DMS53 treated with DMSO at 0.1 percent for 48 hours (cell line): ENCODE data around the gene MAST4.
A peak's percentile ranks its signal among the peaks of the same experiment; 100 is the strongest.

Source experiments
- DNase-seq: peaks from one replicate; lab custom pipeline; 2025; ENCODE audit not compliant: unreplicated experiment; lab: John Stamatoyannopoulos, UW

The MAST4 gene

GRCh38 chr5:67031692-67032091, 435.5 kb downstream of the MAST4 start:
- no peak for DNase-seq

DNA sequence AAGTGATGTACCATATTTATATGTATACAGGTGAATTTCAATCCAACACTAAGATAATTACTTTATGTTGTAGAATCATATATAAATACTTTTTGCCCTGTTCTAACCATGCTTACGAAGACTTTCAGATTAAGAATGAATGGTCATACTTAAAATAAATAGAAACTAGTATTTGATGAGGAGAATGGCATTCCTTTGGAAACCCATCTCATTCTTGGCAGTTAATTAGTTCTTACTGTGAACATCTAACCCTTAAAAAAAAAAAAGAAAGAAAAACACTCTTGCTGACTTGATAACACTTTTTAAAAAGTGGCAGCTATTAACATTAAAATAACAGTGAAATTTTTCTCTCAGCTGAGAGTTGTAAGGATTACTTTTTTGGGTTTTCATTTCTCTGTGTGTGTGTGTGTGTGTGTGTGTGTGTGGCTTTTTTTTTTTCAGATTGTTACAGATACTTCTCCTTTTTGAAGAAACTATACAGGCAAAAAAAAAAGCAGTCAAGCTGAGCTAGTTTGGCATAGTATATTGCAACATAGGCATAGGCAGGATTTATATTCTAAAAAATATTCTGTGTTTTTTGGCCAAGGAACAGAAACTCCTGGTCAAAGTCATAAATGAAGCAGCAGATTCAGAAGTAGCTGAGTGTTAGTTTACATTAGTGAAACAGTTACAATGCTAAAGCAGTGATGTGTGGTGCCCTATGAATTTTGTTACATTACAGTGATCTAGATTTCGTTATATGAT, 436.9 kb downstream of the MAST4 start:
- no peak for DNase-seq

- no peak for DNase-seq
Measured at GRCh38 chr5:67033880-67034651, 437.9 kb downstream of the MAST4 start.

DNA sequence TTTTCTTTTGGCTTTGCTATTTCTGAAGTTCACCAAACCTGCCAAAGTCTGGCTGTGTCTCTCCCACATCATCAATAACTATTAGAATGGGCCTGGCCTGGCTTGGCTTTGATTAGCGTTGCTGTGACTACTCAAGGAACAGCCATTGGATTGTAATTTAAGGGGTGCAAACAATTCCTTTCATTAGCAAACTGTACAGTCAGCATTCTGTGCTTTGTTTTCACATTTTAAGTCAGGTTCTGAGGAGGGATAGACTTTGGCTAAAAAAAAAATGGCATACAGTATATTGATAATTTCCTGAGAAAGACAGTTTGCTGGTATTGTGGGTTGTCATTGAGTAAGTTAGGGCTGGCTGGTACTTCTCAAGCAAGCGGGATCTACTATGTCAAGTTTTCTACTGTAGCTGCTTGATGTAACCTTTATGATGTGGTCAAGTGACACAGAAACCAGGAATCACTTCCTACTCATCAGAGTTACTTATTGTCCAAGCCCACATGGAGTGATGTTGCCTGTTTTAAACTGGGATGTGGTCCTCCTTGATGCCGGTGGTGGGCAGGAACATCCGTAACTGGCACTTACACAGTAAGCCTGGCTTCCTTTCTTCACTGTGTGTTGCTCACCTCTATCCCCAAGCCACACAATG, 439.0 kb downstream of the MAST4 start:
- no peak for DNase-seq

GRCh38 chr5:67037171-67037570, 441.0 kb downstream of the MAST4 start:
- no peak for DNase-seq

DNA sequence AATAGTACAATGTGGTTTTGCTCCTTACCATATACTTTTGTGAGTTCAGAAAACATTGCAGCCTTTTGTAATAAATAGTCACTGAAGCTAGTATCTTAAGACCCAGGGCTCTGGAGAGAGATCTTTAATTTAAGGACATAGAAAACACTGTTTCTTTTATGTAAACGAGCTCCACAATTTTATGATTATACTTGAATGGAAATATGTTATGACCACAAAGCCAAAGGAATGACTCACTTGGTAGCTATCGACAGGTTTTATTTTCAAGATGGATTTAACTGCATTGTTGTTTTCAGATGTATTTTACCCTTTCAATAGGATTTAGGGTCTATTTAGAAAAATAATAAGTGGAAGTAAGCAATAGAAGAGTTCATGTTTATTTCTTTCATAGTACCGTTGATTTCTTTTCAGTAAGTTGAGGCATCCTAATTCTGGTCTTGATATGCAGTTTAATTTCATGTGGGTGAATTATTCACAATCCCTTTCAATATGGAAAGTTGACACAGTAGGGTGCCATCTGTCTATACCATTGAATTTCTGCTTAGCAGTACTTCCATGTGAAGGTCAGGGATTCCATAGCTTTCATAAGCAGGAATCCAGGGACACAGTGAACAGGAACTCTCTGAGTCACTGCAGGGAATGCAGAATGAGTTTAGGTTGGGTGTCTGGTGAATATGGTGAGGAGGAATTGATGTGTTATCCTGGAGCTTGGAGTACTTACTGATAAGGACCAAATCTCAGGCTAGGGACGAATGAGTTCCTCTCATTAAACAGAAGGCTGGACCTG, 442.8 kb downstream of the MAST4 start:
- DNase-seq: no peak

GRCh38 chr5:67042176-67043003, 446.2 kb downstream of the MAST4 start:
- no peak for DNase-seq

GRCh38 chr5:67043796-67044511, 447.8 kb downstream of the MAST4 start:
- no peak for DNase-seq

DNA sequence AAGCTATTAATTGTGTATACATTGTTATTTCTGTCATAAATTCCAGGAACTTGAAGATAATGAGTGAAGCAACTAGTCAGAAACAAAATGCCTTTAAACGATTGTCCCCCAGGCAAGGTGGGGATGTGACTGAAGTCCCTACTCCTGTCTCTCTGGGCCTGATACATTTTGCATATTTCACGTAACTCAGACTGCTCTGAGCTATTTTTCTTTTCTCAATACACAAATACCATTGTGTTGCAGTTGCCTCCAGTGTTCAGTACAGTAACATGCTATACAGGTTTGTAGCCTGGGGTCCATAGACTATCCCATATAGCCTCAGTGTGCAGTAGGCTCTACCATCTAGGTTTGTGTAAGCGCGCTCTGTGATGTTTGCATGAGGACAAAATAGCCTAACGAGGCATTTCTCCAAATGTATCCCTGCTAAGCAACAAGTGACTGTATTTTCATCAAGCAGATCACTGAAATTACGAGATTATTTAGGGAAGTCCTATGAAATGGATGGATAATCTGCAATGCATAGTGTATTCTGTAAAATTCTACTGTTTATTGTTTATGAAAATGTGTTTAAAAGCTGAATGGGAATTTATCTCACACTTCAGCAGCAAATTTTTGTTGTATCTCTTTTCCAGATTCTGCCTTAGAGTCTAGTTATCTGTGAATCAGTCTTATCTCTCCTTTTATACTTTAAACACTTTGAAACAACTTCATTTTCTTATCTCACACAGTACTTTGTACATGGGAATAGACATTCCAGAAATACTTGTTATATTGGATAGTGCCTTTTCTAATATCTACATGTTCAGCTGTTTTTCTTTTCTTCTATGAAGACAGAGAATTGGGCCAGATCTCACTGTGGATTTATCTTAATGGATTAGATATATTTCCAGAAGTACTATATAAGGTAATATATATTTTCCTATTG, 449.9 kb downstream of the MAST4 start:
- no peak for DNase-seq

DNA sequence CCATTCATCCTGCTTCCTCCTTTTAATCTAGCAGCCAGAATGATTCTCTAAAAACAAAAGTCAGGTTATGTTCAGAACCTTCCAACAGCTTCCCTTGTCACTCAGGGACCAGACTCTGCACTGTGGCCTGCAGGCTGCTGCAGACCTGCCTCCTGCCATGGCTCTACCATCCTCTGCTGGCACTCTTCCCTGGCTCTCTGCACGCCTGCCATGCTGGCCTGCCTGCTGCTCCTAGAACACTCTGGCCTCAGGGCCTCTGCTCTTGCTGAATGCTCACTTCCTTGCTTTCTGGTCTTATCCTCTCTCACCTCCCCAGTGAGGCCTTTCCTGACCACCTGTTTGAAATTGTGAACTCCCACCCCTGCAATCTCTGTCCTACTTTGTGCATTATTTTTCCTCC, 451.0 kb downstream of the MAST4 start:
- DNase-seq: no peak

- DNase-seq: no peak
Measured at GRCh38 chr5:67047616-67048015, 451.4 kb downstream of the MAST4 start.

DNA sequence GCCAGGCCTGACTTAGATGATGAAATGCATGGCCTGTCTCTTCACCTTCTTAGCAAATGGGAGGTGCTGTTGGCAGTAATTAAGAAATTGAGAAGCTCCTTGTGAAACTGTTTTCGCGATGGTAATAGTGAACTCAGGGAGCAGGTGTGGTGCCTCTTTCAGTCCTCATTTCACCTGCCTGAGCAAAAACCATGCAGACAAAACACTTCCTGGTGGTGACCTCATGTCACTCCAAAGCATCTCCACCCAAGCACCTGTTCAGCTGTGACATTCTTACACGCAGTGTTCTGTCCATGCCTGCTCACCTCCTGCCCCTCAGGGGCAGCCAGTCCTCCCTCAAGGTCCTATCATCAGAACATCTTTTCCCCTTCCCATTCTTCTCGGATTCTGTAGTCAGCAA, 453.9 kb downstream of the MAST4 start:
- DNase-seq: peak; percentile 91

DNA sequence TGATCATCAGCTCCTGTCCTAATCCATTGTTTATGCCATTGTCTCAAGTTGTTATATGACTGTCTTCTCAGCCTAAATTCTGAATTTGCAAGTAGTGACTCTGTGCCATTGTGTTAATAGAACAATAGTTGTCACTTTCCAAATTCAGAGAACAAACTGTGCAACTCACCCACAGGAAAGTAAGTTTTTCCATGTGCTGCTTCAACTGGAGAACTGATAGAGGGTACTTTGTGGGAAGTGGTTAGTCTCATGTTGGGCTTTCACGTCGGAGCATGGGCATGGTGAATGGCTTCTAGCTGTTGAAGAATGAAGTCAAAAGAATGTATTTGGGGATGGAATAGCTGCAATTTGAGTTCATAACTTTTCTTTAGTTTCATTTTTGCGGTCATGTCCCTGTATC, 454.4 kb downstream of the MAST4 start:
- DNase-seq: peak; percentile 26

- DNase-seq: peak; percentile 41
Measured at GRCh38 chr5:67051164-67051563, 455.0 kb downstream of the MAST4 start.

DNA sequence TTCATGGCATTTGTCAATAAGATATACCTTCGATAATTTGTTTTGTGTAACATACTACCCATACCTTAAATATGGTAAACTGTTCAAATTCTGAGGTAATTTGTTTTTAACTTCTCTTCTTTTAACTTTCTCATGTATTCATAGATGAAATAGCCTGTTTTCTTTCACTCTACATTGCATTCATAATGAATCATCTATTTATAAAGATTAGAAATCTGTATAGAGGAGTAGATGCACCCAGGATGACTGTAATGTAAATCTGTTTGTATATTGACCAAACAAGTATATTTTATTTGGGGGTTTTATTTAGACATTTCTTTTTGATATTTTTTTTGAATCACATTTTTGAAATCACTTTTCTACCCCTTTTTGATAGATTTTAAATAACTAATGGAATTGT, 455.8 kb downstream of the MAST4 start:
- DNase-seq: no peak

- DNase-seq: no peak
Measured at GRCh38 chr5:67053229-67053628, 457.0 kb downstream of the MAST4 start.

DNA sequence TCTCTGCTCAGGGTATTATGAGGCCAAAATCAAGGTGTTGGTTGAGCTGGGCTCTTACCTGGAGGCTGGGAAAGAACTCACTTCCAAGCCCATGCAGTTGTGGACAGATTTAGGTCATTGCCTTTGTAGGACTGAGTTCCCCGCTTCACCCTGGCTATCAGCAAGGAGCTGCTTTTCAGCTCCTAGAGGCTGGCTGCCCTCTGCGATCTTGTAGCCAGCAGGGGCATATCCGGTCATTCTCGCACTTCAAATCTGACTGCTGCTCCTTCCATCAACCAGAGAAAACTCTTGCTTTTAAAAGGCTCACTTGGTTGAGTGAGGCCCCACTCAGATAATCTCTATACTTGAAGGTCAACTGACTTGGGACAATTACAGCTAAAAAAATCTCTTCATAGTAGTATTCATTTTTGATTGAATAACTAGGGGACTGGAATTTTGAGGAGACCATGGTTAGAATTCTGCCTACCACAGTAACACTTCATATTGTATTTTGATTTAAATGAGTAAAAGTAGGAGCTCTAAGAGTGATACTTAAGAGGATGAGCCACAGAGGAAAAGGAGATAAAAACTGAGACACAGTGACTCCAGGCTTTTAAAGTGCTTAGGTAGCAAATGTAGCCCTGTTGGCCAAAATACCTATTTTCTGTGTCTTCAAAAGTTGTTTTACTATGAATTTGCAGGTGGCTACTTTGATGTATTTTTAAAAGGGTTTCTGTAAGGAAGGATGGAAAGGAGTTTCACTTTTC, 463.0 kb downstream of the MAST4 start:
- DNase-seq: no peak
